ES-I3 (cell line): Measurements from ENCODE around the gene CPSF4L.

Experiments used
- H3K36me3 ChIP-seq: 2 replicates; pipeline ENCODE4 v1.6.1; 2013; ENCODE audit warnings: mild to moderate bottlenecking, low read length, control low read depth, moderate library complexity; ENCODE audit not compliant: insufficient read depth
- H3K4me1 ChIP-seq: 2 replicates; pipeline ENCODE4 v1.6.1; 2013; ENCODE audit warnings: mild to moderate bottlenecking, control low read depth, low read length; ENCODE audit not compliant: insufficient read depth
- H3K9ac ChIP-seq: 2 replicates; pipeline ENCODE4 v1.6.1; 2013; ENCODE audit warnings: low read depth, mild to moderate bottlenecking, low read length, moderate library complexity
- H3K9me3 ChIP-seq: 2 replicates; pipeline ENCODE4 v1.6.1; 2013; ENCODE audit warnings: mild to moderate bottlenecking, low read length, moderate library complexity; ENCODE audit not compliant: control insufficient read depth, insufficient read depth

The CPSF4L gene

GRCh38 chr17:73284906-73285602, 23.4 kb upstream of the CPSF4L start:
- H3K9ac ChIP-seq = no peak overlapping the region
- H3K36me3 ChIP-seq = peaks cover 4% of the 10 kb centered on the region; the same call in 1 of the 2 replicates
- H3K4me1 ChIP-seq = peaks cover 10% of the 10 kb centered on the region; the same call in 1 of the 2 replicates
- no peaks in the 10 kb centered on the region for H3K9me3 ChIP-seq

GRCh38 chr17:73284354-73284753, 22.7 kb upstream of the CPSF4L start:
- Histone ChIP-seq H3K9me3 (no peaks in the 10 kb centered on the region), H3K4me1 (peaks cover 10% of the 10 kb centered on the region; the same call in 1 of the 2 replicates), H3K36me3 (peaks cover 4% of the 10 kb centered on the region; the same call in 1 of the 2 replicates), H3K9ac (no peak overlapping the region)

- Histone ChIP-seq H3K4me1 (peaks cover 10% of the 10 kb centered on the region; the same call in 1 of the 2 replicates), H3K36me3 (peaks cover 4% of the 10 kb centered on the region; the same call in 1 of the 2 replicates), H3K9ac (no peak overlapping the region), H3K9me3 (no peaks in the 10 kb centered on the region)
Measured at GRCh38 chr17:73283841-73284282, 22.2 kb upstream of the CPSF4L start.

- H3K9me3 ChIP-seq = no peaks in the 10 kb centered on the region
Measured at GRCh38 chr17:73283250-73283649, 21.6 kb upstream of the CPSF4L start.

GRCh38 chr17:73282629-73283028, 20.9 kb upstream of the CPSF4L start:
- peaks cover 4% of the 10 kb centered on the region; the same call in 1 of the 2 replicates for H3K36me3 ChIP-seq
- no peak overlapping the region for H3K9ac ChIP-seq
- H3K9me3 ChIP-seq = no peaks in the 10 kb centered on the region
- H3K4me1 ChIP-seq = peaks cover 10% of the 10 kb centered on the region; the same call in 1 of the 2 replicates

More at GRCh38 chr17:73283250-73283649, 21.6 kb upstream of the CPSF4L start:
- Histone ChIP-seq H3K4me1 (peaks cover 10% of the 10 kb centered on the region; the same call in 1 of the 2 replicates), H3K36me3 (peaks cover 4% of the 10 kb centered on the region; the same call in 1 of the 2 replicates), H3K9ac (no peak overlapping the region)

GRCh38 chr17:73281928-73282327, 20.2 kb upstream of the CPSF4L start:
- Histone ChIP-seq H3K36me3 (peaks cover 4% of the 10 kb centered on the region; the same call in 1 of the 2 replicates), H3K9me3 (no peaks in the 10 kb centered on the region), H3K4me1 (peaks cover 10% of the 10 kb centered on the region; the same call in 1 of the 2 replicates), H3K9ac (no peak overlapping the region)

GRCh38 chr17:73280191-73280590, 18.5 kb upstream of the CPSF4L start:
- no peaks in the 10 kb centered on the region for H3K9me3 ChIP-seq
- peaks cover 10% of the 10 kb centered on the region; the same call in 1 of the 2 replicates for H3K4me1 ChIP-seq
- no peak overlapping the region for H3K9ac ChIP-seq
- no peaks in the 10 kb centered on the region for H3K36me3 ChIP-seq

- Histone ChIP-seq H3K36me3 (no peaks in the 10 kb centered on the region), H3K9me3 (no peaks in the 10 kb centered on the region), H3K9ac (no peak overlapping the region), H3K4me1 (peaks cover 10% of the 10 kb centered on the region; the same call in 1 of the 2 replicates)
Measured at GRCh38 chr17:73279704-73280103, 18.0 kb upstream of the CPSF4L start.

GRCh38 chr17:73278465-73279453, 17.1 kb upstream of the CPSF4L start:
- H3K9ac ChIP-seq = no peak overlapping the region

GRCh38 chr17:73278049-73278464, 16.4 kb upstream of the CPSF4L start:
- no peaks in the 10 kb centered on the region for H3K36me3 ChIP-seq
- H3K9ac ChIP-seq = no peak overlapping the region
- no peaks in the 10 kb centered on the region for H3K9me3 ChIP-seq
- H3K4me1 ChIP-seq = no peaks in the 10 kb centered on the region

More at GRCh38 chr17:73278465-73279453, 17.1 kb upstream of the CPSF4L start:
- H3K9me3 ChIP-seq = no peaks in the 10 kb centered on the region
- H3K4me1 ChIP-seq = peaks cover 5% of the 10 kb centered on the region; the same call in 1 of the 2 replicates
- no peaks in the 10 kb centered on the region for H3K36me3 ChIP-seq

- Histone ChIP-seq H3K9me3 (no peaks in the 10 kb centered on the region), H3K4me1 (no peaks in the 10 kb centered on the region; the same call in 1 of the 2 replicates), H3K36me3 (no peaks in the 10 kb centered on the region), H3K9ac (no peak overlapping the region)
Measured at GRCh38 chr17:73274490-73274889, 12.8 kb upstream of the CPSF4L start.

- Histone ChIP-seq H3K4me1 (no peaks in the 10 kb centered on the region; the same call in 1 of the 2 replicates), H3K9me3 (no peaks in the 10 kb centered on the region), H3K9ac (no peak overlapping the region), H3K36me3 (no peaks in the 10 kb centered on the region)
Measured at GRCh38 chr17:73272906-73273218, 11.2 kb upstream of the CPSF4L start.

GRCh38 chr17:73271072-73271471, 9.4 kb upstream of the CPSF4L start:
- Histone ChIP-seq H3K9ac (no peak overlapping the region), H3K4me1 (no peaks in the 10 kb centered on the region; the same call in 1 of the 2 replicates), H3K9me3 (no peaks in the 10 kb centered on the region), H3K36me3 (no peaks in the 10 kb centered on the region)

- H3K36me3 ChIP-seq = no peaks in the 10 kb centered on the region
- H3K4me1 ChIP-seq = no peaks in the 10 kb centered on the region; the same call in 1 of the 2 replicates
- H3K9me3 ChIP-seq = no peaks in the 10 kb centered on the region
- no peak overlapping the region for H3K9ac ChIP-seq
Measured at GRCh38 chr17:73269791-73270190, 8.1 kb upstream of the CPSF4L start.
